ENCODE results near the gene SLC51B. TPM values are rescaled to one million over a fixed set of nuclear protein-coding genes. Genes with fewer than 3 reads are reported as not detected.
"Not testable (repeated sequence)": the region's sequence is repeated elsewhere in the genome, so short reads cannot be mapped to it uniquely, and the experiment has no call there.

SLC51B gene
- total and polyA plus RNA-seq, 9 of the 15 experiments (the other 6 are each of a cell fraction or from before 2014, with no cell fraction given): not detected

DNA sequence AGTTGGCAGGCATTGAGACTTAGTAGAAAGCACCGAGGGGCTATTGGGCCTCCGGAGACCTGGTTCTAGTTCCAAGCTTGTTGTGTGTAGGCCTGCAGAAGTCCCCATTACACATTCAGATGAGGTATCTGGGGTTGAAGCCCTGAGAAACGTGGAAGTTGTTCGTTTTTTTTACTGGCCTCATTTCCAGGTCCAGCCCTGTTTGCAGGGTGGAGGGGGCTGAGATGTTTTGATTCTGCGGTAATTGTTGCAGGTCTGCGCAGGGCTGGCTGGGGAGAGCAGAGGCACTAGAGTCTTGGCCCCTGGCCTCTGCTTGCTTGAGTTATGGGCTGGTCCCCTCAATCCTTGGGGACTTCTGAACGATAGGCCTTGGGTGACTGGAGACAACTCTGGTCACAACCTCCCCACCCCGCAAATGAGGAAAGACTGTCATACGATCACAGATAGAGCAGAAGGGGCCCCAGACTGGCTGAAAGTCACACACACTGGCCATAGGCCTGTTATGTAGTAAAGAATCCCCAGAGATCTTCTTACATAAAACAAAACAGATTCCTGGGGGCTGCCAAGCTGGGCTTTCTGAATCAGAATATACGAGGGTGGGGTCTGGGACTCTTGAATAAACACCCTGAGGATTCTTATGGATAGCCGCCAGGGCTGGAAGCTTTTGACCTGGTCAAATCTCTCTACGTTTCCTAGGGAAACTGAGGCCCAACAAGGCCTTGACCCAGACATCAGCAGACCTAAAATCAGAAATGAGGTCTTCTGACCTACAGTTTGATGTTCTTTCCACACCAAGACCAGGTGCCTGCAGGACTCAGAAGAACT, 47.0 kb downstream of the SLC51B start (continued):
- TF ChIP-seq NFYB (IDR thresholded peaks at IDR 0.05; ENCODE audit: extremely low read depth, insufficient read length): no peak
- TF ChIP-seq JUND (IDR thresholded peaks at IDR 0.05; ENCODE audit: borderline replicate concordance, low read depth, low read length): no peak
- TF ChIP-seq JUND (tag; IDR thresholded peaks at IDR 0.05; ENCODE audit: borderline replicate concordance, low read depth, low read length): no peak

DNA sequence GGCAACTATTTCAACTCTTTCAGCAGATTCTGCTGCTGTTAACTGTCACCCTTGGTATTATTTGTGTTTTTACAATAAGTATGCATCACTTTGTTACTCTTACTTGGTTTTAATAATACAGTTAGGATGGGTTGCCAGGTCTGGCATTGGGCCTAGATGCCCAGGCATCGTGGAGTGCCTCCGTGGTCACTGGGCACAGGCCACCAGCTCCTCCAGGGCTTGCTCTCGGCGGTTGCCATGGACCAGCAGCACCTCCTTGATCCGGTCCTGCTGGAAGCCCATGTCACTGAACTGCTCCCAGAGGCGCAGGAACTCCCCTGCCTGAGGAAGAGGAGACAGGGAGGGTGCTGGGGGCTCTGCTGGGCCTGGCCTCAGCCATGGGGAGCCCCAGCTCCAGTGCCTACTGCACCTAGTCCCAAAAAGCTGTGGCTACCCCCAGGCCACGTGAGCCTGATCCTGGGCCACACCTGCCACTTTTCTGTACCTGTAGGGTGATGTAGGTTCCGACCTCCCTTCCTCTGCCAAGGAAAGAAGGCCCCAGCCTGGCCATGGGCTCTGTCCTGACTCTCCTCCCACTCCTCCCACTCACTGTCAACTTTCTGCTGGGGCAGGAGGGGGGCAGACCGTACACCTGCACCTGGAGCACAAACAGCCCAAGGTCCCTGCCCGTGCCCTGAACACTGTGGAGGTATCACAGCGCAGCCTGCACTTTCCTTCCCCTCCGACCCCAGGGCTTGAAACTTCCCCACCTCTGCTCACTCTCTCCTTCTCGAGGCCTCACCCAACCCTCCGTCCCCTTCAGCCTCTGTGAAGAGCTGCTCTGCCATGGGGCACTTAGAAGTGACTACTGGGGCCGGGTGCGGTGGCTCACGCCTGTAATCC, 48.0 kb downstream of the SLC51B start:
- ChIA-PET CTCF (ENCODE audit: low intra/inter-chr PET ratio) (no interaction called here), POLR2A (interaction anchor here (0.6 kb wide), 1 partner anchor 88 kb away, joined by 3 read pairs; no protein-coding TSS in a partner anchor)
- no peaks in the 10 kb centered on the region for H3K9me3 ChIP-seq (replicated peaks; ENCODE audit: control insufficient read depth, insufficient read depth, low read depth, low read length)
- WGBS (ENCODE audit: insufficient coverage, low coverage, missing lambda C conversion rate): 37% methylated on average over 17 of the region's 17 CpGs
- DNase-seq (ENCODE audit: extremely low read depth in 1 of 4, low spot score in 3 of 4): no peak
- no peaks in the 10 kb centered on the region; a peak in 2 of 5 replicates for H3K27me3 ChIP-seq (ENCODE audit: control insufficient read depth in 2 of 2, insufficient read depth in 2 of 2, low read length in 2 of 2)
- no peaks in the 10 kb centered on the region for H3K9me1 ChIP-seq (ENCODE audit: control insufficient read depth, insufficient read depth, low read length)
- no peak overlapping the region for H3K4me2 ChIP-seq (ENCODE audit: insufficient read depth, low read length)
- H3K9ac ChIP-seq (ENCODE audit: insufficient read depth in 1 of 2, low read depth in 2 of 2, low read length in 2 of 2): no peak overlapping the region
- in situ Hi-C loops (cut with MboI) (no loop called here), intact Hi-C loops (cut with micrococcal nuclease) (no loop called here)
- no peak for TF ChIP-seq RB1 (IDR thresholded peaks at IDR 0.05; ENCODE audit: low read depth)
- no peak for TF ChIP-seq ZFPM2 (CRISPR knock-in tag; IDR thresholded peaks at IDR 0.05)
- no peak for TF ChIP-seq MAFK (IDR thresholded peaks at IDR 0.05; ENCODE audit: low read length)
- TF ChIP-seq CBX8 (IDR thresholded peaks at IDR 0.05; ENCODE audit: borderline replicate concordance, extremely low read depth, low read depth, low read length, poor library complexity, severe bottlenecking): no peak
- no peak for TF ChIP-seq ZNF707 (CRISPR knock-in tag; conservative IDR thresholded peaks at IDR 0.05)
- FAIRE-seq: no peak
- no peak overlapping the region for H2AFZ ChIP-seq (ENCODE audit: low read depth, low read length)
- no peaks in the 10 kb centered on the region for H3K79me2 ChIP-seq (ENCODE audit: control insufficient read depth, insufficient read depth, low read length)
- no TSS peak for BruUV-seq (replicated peaks)
- no peak overlapping the region for H3K4me3 ChIP-seq
- no peak for ATAC-seq
- no peaks in the 10 kb centered on the region for H4K20me1 ChIP-seq (replicated peaks; ENCODE audit: control insufficient read depth, insufficient read depth, low read length)
- peaks cover 1% of the 10 kb centered on the region; the same call in 1 of the 3 replicates for H3K36me3 ChIP-seq (ENCODE audit: control insufficient read depth, insufficient read depth, low read length)
- H3K4me1 ChIP-seq (replicated peaks in 1 of 2; ENCODE audit: control insufficient read depth in 2 of 2, insufficient read depth in 2 of 2, low read length in 2 of 2): peaks cover 0 to 8% of the 10 kb centered on the region in 2 experiments; a peak in 1 of 5 replicates
- H3K27ac ChIP-seq (ENCODE audit: extremely low read depth, low read depth, low read length): no peak overlapping the region

DNA sequence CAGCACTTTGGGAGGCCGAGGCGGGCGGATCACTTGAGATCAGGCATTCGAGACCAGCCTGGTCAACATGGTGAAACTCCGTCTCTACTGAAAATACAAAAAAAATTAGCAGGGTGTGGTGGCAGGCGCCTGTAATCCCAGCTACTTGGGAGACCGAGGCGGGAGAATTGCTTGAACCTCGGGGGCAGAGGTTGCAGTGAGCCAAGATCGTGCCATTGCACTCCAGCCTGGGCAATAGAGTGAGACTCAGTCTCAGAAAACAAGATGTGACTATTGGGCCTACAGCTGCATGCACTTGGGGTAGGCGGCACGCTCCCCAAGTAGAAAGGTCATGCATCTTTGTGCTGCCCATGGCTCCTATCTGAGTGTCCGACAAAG, 48.6 kb downstream of the SLC51B start:
- WGBS (ENCODE audit: insufficient coverage, low coverage, missing lambda C conversion rate): 51% methylated on average over 13 of the region's 13 CpGs
- BruUV-seq (replicated peaks); H3K79me2 ChIP-seq (ENCODE audit: control insufficient read depth, insufficient read depth, low read length); in situ Hi-C loops (cut with MboI); H3K27ac ChIP-seq (ENCODE audit: extremely low read depth, low read depth, low read length); H2AFZ ChIP-seq (ENCODE audit: low read depth, low read length); H3K4me1 ChIP-seq (replicated peaks in 1 of 2; ENCODE audit: control insufficient read depth in 2 of 2, insufficient read depth in 2 of 2, low read length in 2 of 2); ATAC-seq; H3K9me3 ChIP-seq (replicated peaks; ENCODE audit: control insufficient read depth, insufficient read depth, low read depth, low read length); H3K27me3 ChIP-seq (ENCODE audit: control insufficient read depth in 2 of 2, insufficient read depth in 2 of 2, low read length in 2 of 2); intact Hi-C loops (cut with micrococcal nuclease); H3K4me2 ChIP-seq (ENCODE audit: insufficient read depth, low read length); H3K36me3 ChIP-seq (ENCODE audit: control insufficient read depth, insufficient read depth, low read length); H4K20me1 ChIP-seq (replicated peaks; ENCODE audit: control insufficient read depth, insufficient read depth, low read length); H3K9me1 ChIP-seq (ENCODE audit: control insufficient read depth, insufficient read depth, low read length); H3K9ac ChIP-seq (ENCODE audit: insufficient read depth in 1 of 2, low read depth in 2 of 2, low read length in 2 of 2); H3K4me3 ChIP-seq; FAIRE-seq; DNase-seq (ENCODE audit: extremely low read depth in 1 of 4, low spot score in 3 of 4); CTCF ChIA-PET (ENCODE audit: low intra/inter-chr PET ratio): not testable (repeated sequence)
- POLR2A ChIA-PET: interaction anchor here (0.6 kb wide), 1 partner anchor 89 kb away, joined by 3 read pairs; no protein-coding TSS in a partner anchor
